ENCODE results near the gene LILRA6. TPM values are rescaled to one million over a fixed set of nuclear protein-coding genes. Genes with fewer than 3 reads are reported as not detected.

Gene LILRA6
- total and polyA plus RNA-seq, 2 of the 8 experiments (the other 6 are each of a cell fraction or from before 2014, with no cell fraction given): not detected

DNA sequence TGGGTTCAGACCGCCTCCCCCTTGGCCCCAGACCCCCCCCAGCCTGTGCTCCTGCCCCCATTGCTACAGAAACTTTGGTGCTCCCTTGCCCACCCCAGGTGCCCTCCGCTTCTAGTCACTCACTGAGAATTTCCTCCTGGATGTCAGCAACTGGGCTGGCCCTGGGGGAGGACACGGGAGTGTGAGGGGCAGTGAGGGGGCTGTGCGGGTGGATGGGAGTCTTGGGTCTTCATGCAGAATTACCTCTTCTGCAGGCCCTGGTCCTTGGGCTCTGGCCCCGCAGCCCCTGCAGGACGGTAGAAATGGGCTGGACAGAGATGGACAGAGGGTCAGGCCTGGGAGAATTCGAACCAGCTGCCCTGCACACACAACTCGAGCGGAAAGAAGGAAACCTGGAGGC, 9.7 kb upstream of the LILRA6 start (continued):
- TF ChIP-seq BCL11A (IDR thresholded peaks at IDR 0.05; ENCODE audit: low read depth in 2 of 2, low read length in 2 of 2): no peak
